H9 (cell line): ENCODE measurements around the gene EFEMP1. TPM values are rescaled to one million over a fixed set of nuclear protein-coding genes. Genes with fewer than 3 reads are reported as not detected.

Experiments
- DNase-seq: peaks from one replicate; pipeline ENCODE4 v3.0.0-alpha.2; 2017
- H2AFZ ChIP-seq: one replicate; pipeline ENCODE4 v1.6.1; 2013; ENCODE audit warnings: mild to moderate bottlenecking, low read length, control low read depth, moderate library complexity
- H2AK5ac ChIP-seq: 2 replicates; pipeline ENCODE4 v1.6.1; 2013; ENCODE audit warnings: low read length, control low read depth, mixed read lengths; ENCODE audit not compliant: insufficient read length
- H2BK120ac ChIP-seq: one replicate; pipeline ENCODE4 v1.6.1; 2013; ENCODE audit warnings: low read depth, mild to moderate bottlenecking, low read length, control low read depth, inconsistent platforms; ENCODE audit not compliant: poor library complexity, severe bottlenecking
- H2BK12ac ChIP-seq: 2 replicates; pipeline ENCODE4 v1.6.1; 2013; ENCODE audit warnings: low read length, control low read depth, mixed read lengths, low read depth; ENCODE audit not compliant: insufficient read length
- H2BK15ac ChIP-seq: 2 replicates; pipeline ENCODE4 v1.6.1; 2013; ENCODE audit warnings: low read depth, low read length, control low read depth
- H2BK20ac ChIP-seq: one replicate; pipeline ENCODE4 v1.6.1; 2013; ENCODE audit warnings: low read depth, mild to moderate bottlenecking, low read length, control low read depth, inconsistent platforms; ENCODE audit not compliant: poor library complexity, severe bottlenecking
- H2BK5ac ChIP-seq: 2 replicates; pipeline ENCODE4 v1.6.1; 2013; ENCODE audit warnings: low read length, control low read depth, mixed read lengths; ENCODE audit not compliant: insufficient read length
- H3K14ac ChIP-seq: 2 replicates; pipeline ENCODE4 v1.6.1; 2013; ENCODE audit warnings: low read length, control low read depth; ENCODE audit not compliant: insufficient read depth
- H3K18ac ChIP-seq: 2 replicates; pipeline ENCODE4 v1.6.1; 2013; ENCODE audit warnings: low read depth, mild to moderate bottlenecking, mixed read lengths, low read length, control low read depth; ENCODE audit not compliant: insufficient read length
- H3K23ac ChIP-seq: 2 replicates; pipeline ENCODE4 v1.6.1; 2013; ENCODE audit warnings: low read length, control low read depth, mixed read lengths, low read depth; ENCODE audit not compliant: insufficient read length
- H3K23me2 ChIP-seq: 2 replicates; pipeline ENCODE4 v1.6.1; 2013; ENCODE audit warnings: low read depth, mild to moderate bottlenecking, mixed read lengths, low read length, control low read depth; ENCODE audit not compliant: insufficient read length, poor library complexity, severe bottlenecking
- H3K27ac ChIP-seq: 2 replicates; pipeline ENCODE4 v1.5.1; 2013; ENCODE audit warnings: low read length, control low read depth, mixed read lengths, low read depth; ENCODE audit not compliant: insufficient read length
- H3K27me3 ChIP-seq: 2 replicates; pipeline ENCODE4 v1.6.1; 2013; ENCODE audit warnings: low read length, control low read depth, inconsistent platforms; ENCODE audit not compliant: insufficient read depth
- H3K4ac ChIP-seq: 2 replicates; pipeline ENCODE4 v1.6.1; 2013; ENCODE audit warnings: low read depth, mild to moderate bottlenecking, control low read depth, inconsistent platforms, low read length, moderate library complexity
- H3K4me1 ChIP-seq: 2 replicates; pipeline ENCODE4 v1.6.1; 2013; ENCODE audit warnings: low read length, control low read depth, inconsistent platforms; ENCODE audit not compliant: insufficient read depth
- H3K4me2 ChIP-seq: 2 replicates; pipeline ENCODE4 v1.6.1; 2013; ENCODE audit warnings: low read length, control low read depth, mixed read lengths; ENCODE audit not compliant: insufficient read length, insufficient read depth
- H3K56ac ChIP-seq: 2 replicates; pipeline ENCODE4 v1.6.1; 2013; ENCODE audit warnings: low read depth, mild to moderate bottlenecking, mixed read lengths, low read length, control low read depth; ENCODE audit not compliant: insufficient read length
- H3K79me1 ChIP-seq: 2 replicates; pipeline ENCODE4 v1.6.1; 2013; ENCODE audit warnings: low read depth, mild to moderate bottlenecking, moderate library complexity, low read length, control low read depth, inconsistent platforms; ENCODE audit not compliant: insufficient read depth, poor library complexity, severe bottlenecking
- H3K79me2 ChIP-seq: 2 replicates; pipeline ENCODE4 v1.6.1; 2013; ENCODE audit warnings: low read length, control low read depth, inconsistent platforms; ENCODE audit not compliant: insufficient read depth
- H3K9ac ChIP-seq: 2 replicates; pipeline ENCODE4 v1.6.1; 2013; ENCODE audit warnings: low read length, control low read depth, mixed read lengths; ENCODE audit not compliant: insufficient read length; ENCODE audit errors: extremely low read depth
- H3K9me3 ChIP-seq: one replicate; pipeline ENCODE4 v1.6.1; 2013; ENCODE audit warnings: low read depth, low read length, inconsistent platforms; ENCODE audit not compliant: control insufficient read depth
- H3T11ph ChIP-seq: one replicate; pipeline ENCODE4 v1.6.1; 2013; ENCODE audit warnings: mild to moderate bottlenecking, low read length, control low read depth, inconsistent platforms
- H4K20me1 ChIP-seq: one replicate; pipeline ENCODE4 v1.6.1; 2013; ENCODE audit not compliant: control insufficient read depth, insufficient read length, insufficient read depth
- H4K5ac ChIP-seq: 2 replicates; pipeline ENCODE4 v1.6.1; 2013; ENCODE audit warnings: low read depth, mild to moderate bottlenecking, mixed read lengths, low read length, control low read depth; ENCODE audit not compliant: insufficient read length
- H4K8ac ChIP-seq: replicated peaks from 2 replicates; pipeline ENCODE4 v1.6.1; 2013; ENCODE audit warnings: low read length, control low read depth, mixed read lengths, low read depth; ENCODE audit not compliant: insufficient read length
- H4K91ac ChIP-seq: 2 replicates; pipeline ENCODE4 v1.6.1; 2013; ENCODE audit warnings: low read depth, mild to moderate bottlenecking, moderate library complexity, mixed read lengths, low read length, control low read depth; ENCODE audit not compliant: insufficient read length
- H3K27ac Mint-ChIP-seq, 3 experiments: 2 replicates in 2 of 3; 3 replicates in 1 of 3; pipeline ENCODE4 v1.8.0; 2020 to 2021; ENCODE audit warnings: mixed read lengths in 3 of 3, mild to moderate bottlenecking in 1 of 3, moderate library complexity in 1 of 3
- H3K27me3 Mint-ChIP-seq: 2 replicates; pipeline ENCODE4 v1.8.0; 2021; ENCODE audit warnings: low read depth, mild to moderate bottlenecking, moderate library complexity, mixed read lengths
- H3K36me3 Mint-ChIP-seq, 3 experiments: 2 replicates in 2 of 3; 3 replicates in 1 of 3; pipeline ENCODE4 v1.8.0; 2020 to 2021; ENCODE audit warnings: low read depth in 3 of 3, mixed read lengths in 3 of 3; ENCODE audit not compliant: insufficient read depth in 1 of 3
- H3K4me1 Mint-ChIP-seq, 2 experiments: 2 replicates each; pipeline ENCODE4 v1.8.0; 2020; ENCODE audit warnings: mixed read lengths in 2 of 2
- H3K4me3 Mint-ChIP-seq, 2 experiments: 2 replicates in 1 of 2; 3 replicates in 1 of 2; pipeline ENCODE4 v1.8.0; 2020 to 2021; ENCODE audit warnings: mild to moderate bottlenecking in 2 of 2, mixed read lengths in 2 of 2, moderate library complexity in 1 of 2
- H3K9me3 Mint-ChIP-seq, 2 experiments: 2 replicates in 1 of 2; 3 replicates in 1 of 2; pipeline ENCODE4 v1.8.0; 2020; ENCODE audit warnings: mild to moderate bottlenecking in 2 of 2, mixed read lengths in 2 of 2, moderate library complexity in 1 of 2
- CTCF ChIP-seq: fragments of 200-600 bp; sonication (generic); conservative IDR thresholded peaks from 3 replicates; pipeline ENCODE4 v1.8.0; 2021; ENCODE audit warnings: antibody characterized with exemption, mild to moderate bottlenecking
- WGBS: extraction: QIAGEN DNeasy Blood & Tissue Kit; methylation state at CpG from one replicate; pipeline ENCODE4 v1.1.7; 2013; ENCODE audit warnings: missing lambda C conversion rate, low lambda C conversion rate, mixed read lengths; ENCODE audit not compliant: insufficient read length; ENCODE audit errors: extremely low coverage; 5-methylcytosine and 5-hydroxymethylcytosine counted together
- total RNA-seq: library from RNA; stranded (reverse); gene quantifications from 2 replicates; pipeline ENCODE4 v1.2.1, GENCODE V29; 2021

EFEMP1 gene
- total RNA-seq, 1 experiment from 2014 or later: 3.5 TPM

- Histone ChIP-seq H2BK20ac (no peak overlapping the region), H3K79me1 (no peaks in the 10 kb centered on the region), H4K91ac (no peak overlapping the region), H2AK5ac (no peak overlapping the region), H3K4ac (no peak overlapping the region), H4K20me1 (no peaks in the 10 kb centered on the region), H3K27ac (no peak overlapping the region), H2AFZ (no peak overlapping the region), H3K56ac (no peak overlapping the region), H2BK12ac (no peak overlapping the region), H3T11ph (no peak overlapping the region), H3K79me2 (no peaks in the 10 kb centered on the region), H2BK5ac (no peak overlapping the region), H2BK15ac (no peak overlapping the region), H3K23ac (no peak overlapping the region), H3K27me3 (no peaks in the 10 kb centered on the region), H3K4me2 (no peak overlapping the region), H3K9me3 (no peaks in the 10 kb centered on the region), H4K5ac (no peak overlapping the region), H2BK120ac (no peak overlapping the region), H3K14ac (no peak overlapping the region), H3K23me2 (no peaks in the 10 kb centered on the region), H3K4me1 (no peaks in the 10 kb centered on the region), H3K9ac (no peak overlapping the region), H4K8ac (no peak overlapping the region), H3K18ac (no peak overlapping the region)
- no peaks in the 10 kb centered on the region for H3K9me3 Mint-ChIP-seq
- DNase-seq: no peak
- peaks cover 6% of the 10 kb centered on the region; the same call in 1 of the 2 replicates for H3K27me3 Mint-ChIP-seq
- no peaks in the 10 kb centered on the region for H3K36me3 Mint-ChIP-seq
- H3K4me1 Mint-ChIP-seq: no peaks in the 10 kb centered on the region
- H3K27ac Mint-ChIP-seq: no peak overlapping the region
- no peak for TF ChIP-seq CTCF
- H3K4me3 Mint-ChIP-seq: no peak overlapping the region
- no CpG with 5 or more reads among the region's 3 CpGs for WGBS
Observed at GRCh38 chr2:55936351-55936750, 12.8 kb upstream of the EFEMP1 start.
